ENCODE results near the gene SH3GL1. TPM values are rescaled to one million over a fixed set of nuclear protein-coding genes. Genes with fewer than 3 reads are reported as not detected.

SH3GL1 gene
- total RNA-seq, 4 donors from 2014 or later, result 49.4 to 77.2 (median 59.5) TPM

- TF ChIP-seq POLR2A (IDR thresholded peaks at IDR 0.05; ENCODE audit: low read depth), result no peak
- TF ChIP-seq EP300 (IDR thresholded peaks at IDR 0.05), result no peak
- no peak for TF ChIP-seq CTCF (IDR thresholded peaks at IDR 0.05)
- no peak for TF ChIP-seq POLR2AphosphoS5 (IDR thresholded peaks at IDR 0.05)
- no peaks in the 10 kb centered on the region for H3K27me3 ChIP-seq
- peaks cover 0 to 44% (median 31%) of the 10 kb centered on the region in 4 donors for H3K36me3 ChIP-seq
- H3K9me3 ChIP-seq, result no peaks in the 10 kb centered on the region
- H3K4me1 ChIP-seq, result no peaks in the 10 kb centered on the region
- H3K4me3 ChIP-seq, result no peak overlapping the region
- intact Hi-C loops (cut with DNase I), result no loop called here
- 94% methylated on average over 6 of the region's 6 CpGs for WGBS
- no peak for DNase-seq (ENCODE audit: extremely low spot score)
- no peak overlapping the region for H3K27ac ChIP-seq (replicated peaks in 1 of 4)
Measured at GRCh38 chr19:4425537-4425936, 25.2 kb upstream of the SH3GL1 start.

GRCh38 chr19:4423416-4424126 is 23.2 kb upstream of the SH3GL1 start:
- no peak overlapping the region for H3K4me3 ChIP-seq
- H3K4me1 ChIP-seq, result no peaks in the 10 kb centered on the region
- no peak for DNase-seq (ENCODE audit: extremely low spot score)
- no peaks in the 10 kb centered on the region for H3K9me3 ChIP-seq
- H3K27me3 ChIP-seq, result no peaks in the 10 kb centered on the region
- TF ChIP-seq EP300 (IDR thresholded peaks at IDR 0.05), result no peak
- TF ChIP-seq POLR2AphosphoS5 (IDR thresholded peaks at IDR 0.05), result no peak
- TF ChIP-seq CTCF (IDR thresholded peaks at IDR 0.05), result no peak
- TF ChIP-seq POLR2A (IDR thresholded peaks at IDR 0.05; ENCODE audit: low read depth), result no peak
- intact Hi-C loops (cut with DNase I), result no loop called here
- peaks cover 0 to 25% (median 18%) of the 10 kb centered on the region in 4 donors for H3K36me3 ChIP-seq
- WGBS, result 87% methylated on average over 14 of the region's 16 CpGs
- H3K27ac ChIP-seq (replicated peaks in 1 of 4), result no peak overlapping the region

DNA sequence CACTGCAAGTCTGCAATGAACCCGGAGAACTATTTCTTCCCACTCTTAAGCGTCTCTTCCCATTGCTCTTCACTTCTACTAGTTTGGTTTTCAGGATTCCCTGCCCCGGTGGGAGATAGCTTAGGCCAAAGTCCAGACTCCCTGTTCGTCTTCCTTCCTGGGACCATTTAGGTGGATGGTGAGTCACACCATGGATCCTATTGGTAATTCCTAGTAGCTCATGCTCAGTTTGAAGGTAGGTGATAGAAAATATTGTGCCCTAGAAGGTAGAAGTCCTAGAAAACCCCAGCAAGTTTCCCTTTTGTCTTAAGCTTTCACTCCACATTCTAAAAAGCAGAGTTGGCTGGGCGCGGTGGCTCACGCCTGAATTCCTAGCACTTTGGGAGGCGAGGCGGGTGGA is 15.9 kb upstream of the SH3GL1 start:
- no peaks in the 10 kb centered on the region for H3K9me3 ChIP-seq
- peaks cover 0 to 13% (median 0%) of the 10 kb centered on the region in 4 donors for H3K36me3 ChIP-seq
- intact Hi-C loops (cut with DNase I), result no loop called here
- peaks cover 0 to 19% (median 17%) of the 10 kb centered on the region in 4 donors for H3K4me1 ChIP-seq
- TF ChIP-seq POLR2AphosphoS5 (IDR thresholded peaks at IDR 0.05) (no peak), EP300 (IDR thresholded peaks at IDR 0.05) (no peak), POLR2A (IDR thresholded peaks at IDR 0.05; ENCODE audit: low read depth) (no peak)
- DNase-seq (ENCODE audit: extremely low spot score), result no peak
- H3K4me3 ChIP-seq, result no peak overlapping the region
- WGBS, result 87% methylated on average over 9 of the region's 9 CpGs
- no peak overlapping the region for H3K27ac ChIP-seq (replicated peaks in 1 of 4)
- H3K27me3 ChIP-seq, result no peaks in the 10 kb centered on the region

DNA sequence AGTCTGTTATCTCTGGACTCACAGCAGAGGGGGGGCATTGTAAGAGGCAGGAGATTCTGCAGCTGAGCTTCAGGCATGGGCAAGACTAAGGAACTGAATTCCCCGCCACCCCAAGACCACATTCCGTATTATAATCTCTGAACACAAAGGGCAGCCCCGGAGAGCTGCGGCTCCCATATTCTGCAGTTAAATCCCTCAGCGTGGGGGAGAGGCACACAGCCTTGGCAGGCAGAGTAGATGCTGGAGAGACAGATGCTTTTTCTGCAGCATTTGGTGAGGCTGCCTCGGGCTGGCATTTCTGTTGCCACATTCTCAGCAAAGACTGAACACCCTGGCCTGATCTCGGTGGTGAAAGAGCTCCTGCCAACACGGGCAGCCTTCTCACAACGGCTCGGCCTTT is 15.0 kb upstream of the SH3GL1 start:
- H3K27ac ChIP-seq (replicated peaks in 1 of 4), result no peak overlapping the region

More for the DNA sequence above, 15.0 kb upstream of the SH3GL1 start:
- no peak for DNase-seq (ENCODE audit: extremely low spot score)
- Histone ChIP-seq H3K36me3 (peaks cover 0 to 16% (median 2%) of the 10 kb centered on the region in 4 donors), H3K27me3 (no peaks in the 10 kb centered on the region), H3K4me3 (no peak overlapping the region), H3K4me1 (peaks cover 0 to 19% (median 17%) of the 10 kb centered on the region in 4 donors), H3K9me3 (no peaks in the 10 kb centered on the region)
- intact Hi-C loops (cut with DNase I), result no loop called here
- WGBS, result 41% methylated on average over 10 of the region's 10 CpGs
- TF ChIP-seq POLR2AphosphoS5 (IDR thresholded peaks at IDR 0.05) (no peak), CTCF (IDR thresholded peaks at IDR 0.05) (no peak), EP300 (IDR thresholded peaks at IDR 0.05) (no peak), POLR2A (IDR thresholded peaks at IDR 0.05; ENCODE audit: low read depth) (no peak)
